ENCODE data around the gene CCR6. TPM values are rescaled to one million over a fixed set of nuclear protein-coding genes. Genes with fewer than 3 reads are reported as not detected.

CCR6 gene
- total RNA-seq, 4 donors from 2014 or later, result not detected

- intact Hi-C loops (cut with DNase I; ENCODE audit: low total_unique reads), result no loop called here
- no peak overlapping the region for H3K27ac ChIP-seq
- no peak for TF ChIP-seq POLR2A (IDR thresholded peaks at IDR 0.05)
- TF ChIP-seq, protein P1, sequence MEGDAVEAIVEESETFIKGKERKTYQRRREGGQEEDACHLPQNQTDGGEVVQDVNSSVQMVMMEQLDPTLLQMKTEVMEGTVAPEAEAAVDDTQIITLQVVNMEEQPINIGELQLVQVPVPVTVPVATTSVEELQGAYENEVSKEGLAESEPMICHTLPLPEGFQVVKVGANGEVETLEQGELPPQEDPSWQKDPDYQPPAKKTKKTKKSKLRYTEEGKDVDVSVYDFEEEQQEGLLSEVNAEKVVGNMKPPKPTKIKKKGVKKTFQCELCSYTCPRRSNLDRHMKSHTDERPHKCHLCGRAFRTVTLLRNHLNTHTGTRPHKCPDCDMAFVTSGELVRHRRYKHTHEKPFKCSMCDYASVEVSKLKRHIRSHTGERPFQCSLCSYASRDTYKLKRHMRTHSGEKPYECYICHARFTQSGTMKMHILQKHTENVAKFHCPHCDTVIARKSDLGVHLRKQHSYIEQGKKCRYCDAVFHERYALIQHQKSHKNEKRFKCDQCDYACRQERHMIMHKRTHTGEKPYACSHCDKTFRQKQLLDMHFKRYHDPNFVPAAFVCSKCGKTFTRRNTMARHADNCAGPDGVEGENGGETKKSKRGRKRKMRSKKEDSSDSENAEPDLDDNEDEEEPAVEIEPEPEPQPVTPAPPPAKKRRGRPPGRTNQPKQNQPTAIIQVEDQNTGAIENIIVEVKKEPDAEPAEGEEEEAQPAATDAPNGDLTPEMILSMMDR (IDR thresholded peaks at IDR 0.05), result no peak
Measured at GRCh38 chr6:167119670-167120582, 3.0 kb upstream of the CCR6 start.

GRCh38 chr6:167120583-167120903 lies 2.4 kb upstream of the CCR6 start:
- no peaks in the 10 kb centered on the region for H3K36me3 ChIP-seq
- no peak for TF ChIP-seq POLR2A (IDR thresholded peaks at IDR 0.05)
- TF ChIP-seq, protein P1 (IDR thresholded peaks at IDR 0.05), result no peak
- H3K27ac ChIP-seq, result no peak overlapping the region
- H3K4me1 ChIP-seq, result no peaks in the 10 kb centered on the region
- H3K27me3 ChIP-seq, result no peaks in the 10 kb centered on the region
- no peak for DNase-seq
- no peaks in the 10 kb centered on the region for H3K9me3 ChIP-seq
- intact Hi-C loops (cut with DNase I; ENCODE audit: low total_unique reads), result no loop called here
- no peak overlapping the region for H3K4me3 ChIP-seq

More at GRCh38 chr6:167119670-167120582, 3.0 kb upstream of the CCR6 start:
- Histone ChIP-seq H3K4me3 (no peak overlapping the region), H3K4me1 (no peaks in the 10 kb centered on the region), H3K36me3 (no peaks in the 10 kb centered on the region), H3K27me3 (no peaks in the 10 kb centered on the region), H3K9me3 (no peaks in the 10 kb centered on the region)
- DNase-seq, result no peak

DNA sequence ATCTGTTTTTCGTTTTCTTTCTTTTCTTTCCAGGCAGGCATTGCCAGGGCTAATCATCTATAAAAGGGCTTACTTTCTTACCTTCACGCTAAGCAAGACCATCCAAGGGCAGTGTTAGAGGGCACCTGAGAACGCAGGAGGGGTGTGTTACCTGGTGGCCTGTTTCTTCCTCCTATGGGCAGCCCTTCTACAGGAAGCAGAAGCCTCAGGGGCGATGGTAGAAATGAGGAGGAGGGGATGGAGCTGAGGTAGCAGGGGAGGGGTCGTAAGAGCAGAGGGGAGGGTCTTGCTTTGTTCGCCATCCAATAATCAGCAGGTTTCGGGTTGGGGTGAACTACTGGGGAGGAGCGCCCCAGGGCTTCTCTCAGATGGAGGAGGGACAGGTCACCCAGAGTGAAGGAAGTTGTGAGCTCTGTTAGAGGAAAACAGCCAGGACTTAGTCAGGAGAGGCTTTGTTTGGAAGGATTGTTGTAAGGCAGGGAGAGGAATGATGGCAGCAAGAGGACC lies 1.5 kb upstream of the CCR6 start:
- no peak for DNase-seq
- H3K27me3 ChIP-seq, result no peaks in the 10 kb centered on the region
- no peaks in the 10 kb centered on the region for H3K36me3 ChIP-seq
- H3K9me3 ChIP-seq, result no peaks in the 10 kb centered on the region
- H3K27ac ChIP-seq, result no peak overlapping the region
- no peak overlapping the region for H3K4me3 ChIP-seq
- TF ChIP-seq POLR2A (IDR thresholded peaks at IDR 0.05), result no peak
- TF ChIP-seq, protein P1 (IDR thresholded peaks at IDR 0.05), result no peak
- no peaks in the 10 kb centered on the region for H3K4me1 ChIP-seq
- intact Hi-C loops (cut with DNase I; ENCODE audit: low total_unique reads), result no loop called here

DNA sequence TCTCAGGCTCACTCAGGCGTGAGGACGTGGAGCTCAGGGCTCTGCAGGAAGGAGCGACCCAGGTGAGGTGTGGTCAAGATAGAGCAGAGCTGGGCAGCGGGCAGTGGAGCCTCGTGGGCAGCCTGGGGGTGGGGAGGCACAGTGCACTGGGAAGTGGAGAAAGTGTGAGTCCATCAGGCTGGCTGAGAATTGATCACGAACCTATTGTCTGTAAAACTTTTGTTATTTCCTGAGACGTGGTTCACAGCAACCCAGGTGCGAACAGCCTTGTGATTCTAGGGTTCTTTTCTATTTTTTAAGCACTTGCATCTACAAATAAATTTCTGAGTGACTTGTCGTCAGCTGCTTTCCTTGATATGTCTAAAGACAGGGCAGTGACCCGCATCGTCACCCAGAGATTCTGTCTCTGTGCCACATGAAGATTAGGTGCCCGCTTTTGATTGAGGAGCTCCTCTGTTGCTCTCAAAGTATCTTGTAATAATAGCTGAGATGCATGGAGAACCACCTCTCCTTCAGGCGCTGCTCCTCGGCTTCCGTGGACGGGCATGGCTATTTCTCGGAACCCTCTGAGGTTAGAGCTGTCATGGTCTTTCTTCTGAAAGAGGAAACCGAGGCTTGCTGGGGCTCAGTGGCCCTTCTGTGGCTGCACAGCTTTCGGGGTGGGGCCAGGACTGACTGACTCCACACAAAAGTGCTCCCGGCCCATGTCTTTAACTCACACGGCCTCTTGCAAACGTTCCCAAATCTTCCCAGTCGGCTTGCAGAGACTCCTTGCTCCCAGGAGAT lies 662 bp upstream of the CCR6 start:
- DNase-seq, result no peak
- no peaks in the 10 kb centered on the region for H3K4me1 ChIP-seq
- TF ChIP-seq, protein P1 (IDR thresholded peaks at IDR 0.05), result no peak
- no peak for TF ChIP-seq POLR2A (IDR thresholded peaks at IDR 0.05)
- no peaks in the 10 kb centered on the region for H3K9me3 ChIP-seq
- no peaks in the 10 kb centered on the region for H3K27me3 ChIP-seq
- no peaks in the 10 kb centered on the region for H3K36me3 ChIP-seq
- intact Hi-C loops (cut with DNase I; ENCODE audit: low total_unique reads), result no loop called here
- no peak overlapping the region for H3K4me3 ChIP-seq
- H3K27ac ChIP-seq, result no peak overlapping the region

DNA sequence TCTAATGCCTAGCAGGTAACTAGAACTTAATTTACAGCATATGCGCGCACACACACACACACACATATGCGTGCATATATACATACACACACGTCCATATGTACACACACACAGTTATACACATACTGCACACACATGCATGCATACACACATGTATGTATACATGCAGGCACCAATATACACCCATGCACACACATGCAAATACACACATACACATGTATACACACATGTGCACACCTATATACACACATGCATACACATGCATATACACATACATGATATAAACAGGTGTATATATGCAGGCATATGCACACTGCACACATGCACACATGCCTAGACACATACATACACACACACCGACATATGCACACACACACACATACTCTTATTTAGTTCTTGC lies 1.9 kb downstream of the CCR6 start:
- Histone ChIP-seq H3K4me1 (no peaks in the 10 kb centered on the region), H3K9me3 (no peaks in the 10 kb centered on the region), H3K27me3 (no peaks in the 10 kb centered on the region), H3K36me3 (no peaks in the 10 kb centered on the region), H3K4me3 (no peak overlapping the region), H3K27ac (no peak overlapping the region)
- intact Hi-C loops (cut with DNase I; ENCODE audit: low total_unique reads), result no loop called here
- DNase-seq, result no peak
- no peak for TF ChIP-seq POLR2A (IDR thresholded peaks at IDR 0.05)
- TF ChIP-seq, protein P1 (IDR thresholded peaks at IDR 0.05), result no peak
